IPS-15b (cell line): ENCODE results near the gene TOP2A.
"Not testable (repeated sequence)": the region's sequence is repeated elsewhere in the genome, so short reads cannot be mapped to it uniquely, and the experiment has no call there.

Experiments used
- H3K27me3 ChIP-seq: one replicate; pipeline ENCODE4 v1.6.1; 2013; ENCODE audit warnings: low read length; ENCODE audit not compliant: control insufficient read depth, insufficient read depth
- H3K36me3 ChIP-seq: one replicate; pipeline ENCODE4 v1.6.1; 2013; ENCODE audit warnings: low read length; ENCODE audit not compliant: control insufficient read depth, insufficient read depth
- H3K4me1 ChIP-seq: one replicate; pipeline ENCODE4 v1.6.1; 2013; ENCODE audit warnings: mild to moderate bottlenecking, low read length; ENCODE audit not compliant: control insufficient read depth, insufficient read depth
- H3K4me3 ChIP-seq: one replicate; pipeline ENCODE4 v1.5.1; 2013; ENCODE audit warnings: low read depth, low read length
- H3K9ac ChIP-seq: one replicate; pipeline ENCODE4 v1.6.1; 2013; ENCODE audit warnings: low read depth, mild to moderate bottlenecking, low read length
- H3K9me3 ChIP-seq: one replicate; pipeline ENCODE4 v1.6.1; 2013; ENCODE audit warnings: mild to moderate bottlenecking, low read length; ENCODE audit not compliant: control insufficient read depth, insufficient read depth

Gene TOP2A

GRCh38 chr17:40418428-40418706, 671 bp upstream of the TOP2A start:
- Histone ChIP-seq H3K27me3 (no peaks in the 10 kb centered on the region), H3K9me3 (no peaks in the 10 kb centered on the region), H3K4me1 (peaks cover 8% of the 10 kb centered on the region), H3K36me3 (no peaks in the 10 kb centered on the region), H3K9ac (no peak overlapping the region), H3K4me3 (peak overlapping the region; percentile 64)

GRCh38 chr17:40417258-40417608, 463 bp downstream of the TOP2A start:
- peak overlapping the region; percentile 85 for H3K9ac ChIP-seq
- H3K27me3 ChIP-seq = no peaks in the 10 kb centered on the region
- H3K4me3 ChIP-seq = peak overlapping the region; percentile 91
- no peaks in the 10 kb centered on the region for H3K9me3 ChIP-seq
- peaks cover 9% of the 10 kb centered on the region for H3K36me3 ChIP-seq
- peaks cover 3% of the 10 kb centered on the region for H3K4me1 ChIP-seq

- Histone ChIP-seq H3K9ac (peak overlapping the region; percentile 27), H3K9me3 (no peaks in the 10 kb centered on the region), H3K27me3 (no peaks in the 10 kb centered on the region), H3K4me1 (no peaks in the 10 kb centered on the region), H3K36me3 (peaks cover 9% of the 10 kb centered on the region), H3K4me3 (peak overlapping the region; percentile 91)
Measured at GRCh38 chr17:40416671-40417070, 1.0 kb downstream of the TOP2A start.

- peaks cover 18% of the 10 kb centered on the region for H3K36me3 ChIP-seq
- H3K4me1 ChIP-seq = peaks cover 4% of the 10 kb centered on the region
- no peaks in the 10 kb centered on the region for H3K27me3 ChIP-seq
- H3K9ac ChIP-seq = no peak overlapping the region
- no peaks in the 10 kb centered on the region for H3K9me3 ChIP-seq
- H3K4me3 ChIP-seq = no peak overlapping the region
Measured at GRCh38 chr17:40415390-40415789, 2.3 kb downstream of the TOP2A start.

- not testable (repeated sequence) for H3K27me3 ChIP-seq, H3K9ac ChIP-seq, H3K4me1 ChIP-seq, H3K4me3 ChIP-seq, H3K9me3 ChIP-seq
- H3K36me3 ChIP-seq = peaks cover 23% of the 10 kb centered on the region
Measured at GRCh38 chr17:40414312-40414711, 3.4 kb downstream of the TOP2A start.

GRCh38 chr17:40412880-40413279, 4.8 kb downstream of the TOP2A start:
- peaks cover 6% of the 10 kb centered on the region for H3K4me1 ChIP-seq
- no peak overlapping the region for H3K4me3 ChIP-seq
- no peaks in the 10 kb centered on the region for H3K9me3 ChIP-seq
- no peaks in the 10 kb centered on the region for H3K27me3 ChIP-seq
- H3K36me3 ChIP-seq = peaks cover 27% of the 10 kb centered on the region
- H3K9ac ChIP-seq = no peak overlapping the region

- Histone ChIP-seq H3K9me3 (no peaks in the 10 kb centered on the region), H3K36me3 (peaks cover 30% of the 10 kb centered on the region), H3K4me1 (peaks cover 6% of the 10 kb centered on the region), H3K4me3 (no peak overlapping the region), H3K9ac (no peak overlapping the region), H3K27me3 (no peaks in the 10 kb centered on the region)
Measured at GRCh38 chr17:40411821-40412220, 5.9 kb downstream of the TOP2A start.

GRCh38 chr17:40410082-40410481, 7.6 kb downstream of the TOP2A start:
- Histone ChIP-seq H3K27me3 (no peaks in the 10 kb centered on the region), H3K4me3 (no peak overlapping the region), H3K36me3 (peaks cover 43% of the 10 kb centered on the region), H3K9ac (no peak overlapping the region), H3K4me1 (peaks cover 6% of the 10 kb centered on the region), H3K9me3 (no peaks in the 10 kb centered on the region)

GRCh38 chr17:40409540-40409939, 8.2 kb downstream of the TOP2A start:
- peaks cover 43% of the 10 kb centered on the region for H3K36me3 ChIP-seq
- H3K9ac ChIP-seq, H3K4me1 ChIP-seq, H3K27me3 ChIP-seq, H3K4me3 ChIP-seq, H3K9me3 ChIP-seq: not testable (repeated sequence)

- peaks cover 6% of the 10 kb centered on the region for H3K4me1 ChIP-seq
- no peak overlapping the region for H3K4me3 ChIP-seq
- H3K9ac ChIP-seq = no peak overlapping the region
- H3K9me3 ChIP-seq = no peaks in the 10 kb centered on the region
- H3K27me3 ChIP-seq = no peaks in the 10 kb centered on the region
- H3K36me3 ChIP-seq = peaks cover 51% of the 10 kb centered on the region
Measured at GRCh38 chr17:40407460-40407859, 10.2 kb downstream of the TOP2A start.

- H3K36me3 ChIP-seq = peaks cover 57% of the 10 kb centered on the region
- H3K27me3 ChIP-seq = no peaks in the 10 kb centered on the region
- no peak overlapping the region for H3K4me3 ChIP-seq
- H3K4me1 ChIP-seq = no peaks in the 10 kb centered on the region
- H3K9ac ChIP-seq = no peak overlapping the region
- H3K9me3 ChIP-seq = no peaks in the 10 kb centered on the region
Measured at GRCh38 chr17:40404003-40404402, 13.7 kb downstream of the TOP2A start.

GRCh38 chr17:40402668-40403067, 15.0 kb downstream of the TOP2A start:
- H3K4me3 ChIP-seq = no peak overlapping the region
- no peaks in the 10 kb centered on the region for H3K27me3 ChIP-seq
- H3K9me3 ChIP-seq = no peaks in the 10 kb centered on the region
- no peak overlapping the region for H3K9ac ChIP-seq
- H3K4me1 ChIP-seq = no peaks in the 10 kb centered on the region
- peaks cover 63% of the 10 kb centered on the region for H3K36me3 ChIP-seq

- H3K9me3 ChIP-seq = no peaks in the 10 kb centered on the region
- H3K4me1 ChIP-seq = no peaks in the 10 kb centered on the region
- no peak overlapping the region for H3K4me3 ChIP-seq
- H3K27me3 ChIP-seq = no peaks in the 10 kb centered on the region
- H3K36me3 ChIP-seq = peaks cover 61% of the 10 kb centered on the region
- H3K9ac ChIP-seq = no peak overlapping the region
Measured at GRCh38 chr17:40399185-40399584, 18.5 kb downstream of the TOP2A start.
